HG02943 (cell line): ENCODE results near the gene TCEANC2.

Experiments used
- ATAC-seq: cut with Tn5 transposase; IDR thresholded peaks from one replicate; pipeline ENCODE4 v1.9.1; 2021; ENCODE audit warnings: mild to moderate bottlenecking, low read depth, moderate library complexity; ENCODE audit not compliant: unreplicated experiment

Gene TCEANC2

DNA sequence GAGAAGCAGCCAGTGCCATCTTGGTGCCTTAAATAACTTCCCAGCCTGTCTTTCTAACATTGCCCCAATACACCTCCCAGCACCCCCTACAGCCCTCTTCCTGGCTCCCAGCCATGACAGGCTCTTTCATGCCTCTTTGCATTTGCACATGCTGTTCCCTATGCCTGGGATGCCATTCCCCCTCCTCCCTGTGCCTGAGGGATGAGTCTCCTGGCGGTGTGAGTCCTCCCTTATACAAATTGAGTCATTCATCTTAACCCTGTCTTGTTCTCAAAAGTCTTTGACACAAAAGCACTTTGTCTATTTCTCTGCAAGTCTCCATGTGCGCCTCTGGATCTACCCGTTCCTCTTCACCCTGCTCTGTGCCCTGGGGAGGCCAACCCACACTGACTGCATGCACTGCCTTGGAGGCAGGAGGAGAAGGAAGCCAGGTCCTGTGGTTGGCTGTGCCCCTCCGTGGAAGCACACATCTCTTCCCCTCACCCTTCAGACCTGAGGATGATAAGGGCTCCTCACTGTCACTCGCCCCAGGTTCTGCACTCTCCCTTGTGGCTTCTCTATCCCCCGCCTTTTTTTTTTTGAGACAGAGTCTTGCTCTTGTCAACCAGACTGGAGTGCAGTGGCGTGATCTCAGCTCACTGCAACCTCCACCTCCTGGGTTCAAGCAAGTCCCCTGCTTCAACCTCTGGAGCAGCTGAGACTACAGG is 74.3 kb downstream of the TCEANC2 start:
- no peak for ATAC-seq

DNA sequence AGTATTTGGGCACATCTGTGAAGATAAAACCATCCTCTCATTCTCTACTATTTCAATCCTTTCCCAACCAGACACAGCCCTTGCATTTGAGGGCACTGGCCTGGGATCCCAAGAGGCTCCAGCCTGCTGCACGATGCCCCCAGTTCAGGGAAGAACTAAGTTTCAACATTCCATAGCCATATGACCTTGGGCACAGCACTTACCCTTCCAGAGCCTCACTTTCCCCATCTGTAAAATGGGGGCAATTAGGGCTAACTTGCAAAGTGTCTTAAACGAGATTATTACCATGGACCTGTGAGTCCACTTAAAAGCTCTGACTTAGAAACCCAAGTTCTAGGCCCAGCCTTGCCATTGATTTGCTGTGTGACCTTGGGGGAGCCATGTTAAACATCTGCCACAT is 76.5 kb downstream of the TCEANC2 start:
- ATAC-seq, result no peak

DNA sequence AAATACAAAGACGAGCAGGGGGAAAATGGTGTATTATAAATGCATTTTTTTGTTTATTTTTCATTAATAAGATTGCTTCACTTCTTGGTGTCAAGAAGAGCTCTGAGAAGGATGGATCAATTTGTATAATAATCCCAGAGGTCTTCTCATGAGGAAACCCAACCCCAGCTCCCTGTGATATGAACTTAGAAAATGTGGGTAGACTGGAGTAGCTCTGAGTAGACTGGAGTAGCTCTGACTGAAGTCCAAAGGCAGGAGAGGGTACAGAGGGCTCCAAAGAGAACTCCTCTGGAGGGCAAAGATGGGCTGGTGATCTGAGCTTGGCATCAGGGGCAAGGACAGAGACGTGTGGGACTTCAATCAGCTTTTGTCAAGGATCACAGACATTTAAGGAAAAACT is 78.0 kb downstream of the TCEANC2 start:
- no peak for ATAC-seq

DNA sequence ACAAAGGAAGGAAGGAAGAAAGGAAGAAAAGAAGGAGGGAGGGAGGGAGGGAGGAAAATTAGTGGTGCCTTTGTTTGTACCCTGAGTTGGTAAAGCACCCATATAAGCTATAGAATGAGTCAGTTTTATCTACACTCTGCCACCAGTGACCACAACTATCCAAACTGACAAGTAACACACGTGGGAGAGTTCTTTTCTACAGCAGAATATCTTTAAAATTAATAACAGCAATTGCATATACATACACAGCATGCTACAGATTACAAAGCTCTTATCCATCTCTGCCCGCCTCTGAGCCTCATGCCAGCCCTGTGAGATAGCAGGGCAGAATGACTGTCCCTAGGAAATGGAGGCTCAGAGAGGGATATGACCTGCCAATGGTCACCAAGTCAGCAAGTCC is 79.1 kb downstream of the TCEANC2 start:
- no peak for ATAC-seq

DNA sequence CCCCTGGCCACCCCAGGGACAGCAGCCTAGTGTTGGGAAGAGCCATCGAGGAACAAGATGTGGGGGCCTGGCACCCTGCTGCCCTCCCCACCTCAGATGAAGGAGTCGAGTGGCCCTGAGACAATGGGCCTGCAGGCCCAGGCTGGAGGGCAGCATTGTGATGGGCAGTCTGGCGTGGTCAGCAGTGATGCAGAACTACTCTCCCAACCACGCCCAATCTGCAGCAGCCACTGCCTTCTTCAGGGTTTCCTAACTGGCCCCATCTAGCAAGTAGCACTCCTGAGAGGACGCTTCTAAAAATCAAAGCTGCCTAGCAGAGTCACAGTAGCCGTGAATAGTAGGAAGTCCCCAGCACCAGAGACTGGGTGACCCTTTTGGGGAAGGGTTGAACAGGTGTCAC is 80.9 kb downstream of the TCEANC2 start:
- ATAC-seq, result no peak

DNA sequence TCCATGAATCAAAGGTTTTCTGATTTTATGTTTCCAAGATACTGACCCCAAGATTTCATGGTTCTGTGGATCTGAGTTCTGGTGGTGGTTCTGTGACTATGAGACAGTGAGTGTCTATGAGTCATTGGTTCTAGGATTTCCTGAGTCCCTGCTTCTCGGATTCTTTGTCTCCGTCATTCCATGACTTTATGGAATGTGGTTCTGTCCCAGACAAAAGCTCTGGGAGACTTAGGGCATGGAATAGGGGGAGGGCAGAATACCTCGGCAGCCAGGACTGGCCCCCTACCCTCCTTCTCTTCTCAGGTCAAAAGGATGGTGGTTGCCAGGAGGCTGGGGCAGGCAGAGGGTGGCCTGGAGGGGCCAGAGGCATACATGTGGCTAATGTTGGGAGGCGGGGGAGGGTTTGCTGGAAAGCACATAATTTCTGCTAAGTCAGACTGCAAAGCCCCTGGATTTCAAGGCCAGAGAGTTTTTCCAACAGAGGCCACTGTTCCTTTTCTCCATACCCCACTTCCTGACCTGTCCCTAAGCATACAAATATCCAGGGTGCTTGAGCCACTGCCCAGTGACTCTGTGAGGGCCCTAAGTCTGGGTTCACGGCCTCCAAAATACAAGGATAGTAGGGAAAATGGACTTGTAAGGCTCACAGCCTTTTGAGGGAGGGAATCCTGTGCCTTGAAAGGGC is 82.2 kb downstream of the TCEANC2 start:
- no peak for ATAC-seq

DNA sequence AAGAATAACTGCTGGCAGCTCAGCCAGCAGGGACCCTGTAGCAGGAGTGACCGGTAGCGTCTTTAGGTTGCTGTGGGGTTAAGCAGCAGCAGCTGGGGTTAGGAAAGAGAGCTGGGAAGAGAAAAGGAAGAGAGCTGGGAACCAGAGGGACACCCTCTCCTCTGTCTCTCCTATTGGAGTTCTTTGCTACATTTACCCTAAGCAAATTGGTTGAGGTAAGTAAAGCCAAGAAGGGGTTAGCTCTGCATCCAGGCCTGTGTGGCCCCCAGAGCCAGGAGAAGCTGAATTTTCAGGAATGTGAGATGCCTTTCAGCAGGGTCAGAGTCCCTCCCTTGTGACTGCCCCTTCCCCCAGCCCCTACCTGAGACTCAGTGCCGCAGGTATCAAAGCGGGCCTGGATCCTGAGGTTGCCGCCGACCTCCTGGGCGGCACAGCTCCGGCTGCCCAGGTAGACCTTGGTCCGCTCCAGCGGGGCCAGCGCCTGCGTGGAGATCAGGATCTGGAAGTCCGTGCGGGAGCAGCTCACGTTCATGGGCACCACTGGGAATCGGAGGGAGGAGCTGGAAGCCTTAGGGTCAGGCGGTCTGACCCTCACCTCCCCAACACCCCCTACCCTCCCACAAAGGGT is 83.0 kb downstream of the TCEANC2 start:
- no peak for ATAC-seq

DNA sequence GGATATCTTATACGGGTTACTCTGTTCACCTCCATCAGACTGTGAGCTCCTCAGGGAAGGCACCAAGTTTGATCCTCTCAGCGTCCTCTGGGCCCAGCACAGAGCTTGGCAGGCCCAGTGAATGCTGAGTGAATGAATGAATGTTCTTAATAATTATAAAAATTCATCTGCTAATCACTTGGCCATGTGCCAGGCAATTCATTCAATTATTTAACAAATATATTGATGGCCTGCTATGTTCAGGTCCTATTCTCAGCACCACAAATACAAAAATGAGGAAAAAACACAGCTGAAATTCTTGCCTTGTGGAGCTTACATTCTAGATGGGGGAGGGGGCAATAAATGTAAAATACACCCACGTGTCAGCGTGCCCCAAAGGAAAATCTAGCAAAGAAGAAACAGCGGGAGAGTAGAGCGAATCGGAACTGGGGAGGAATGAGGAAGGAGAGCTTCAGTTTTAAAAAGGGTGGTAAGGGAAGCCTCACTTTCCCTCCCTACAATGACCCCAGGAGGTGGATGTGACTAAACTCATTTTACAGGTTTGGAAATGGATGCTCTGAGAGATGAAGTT is 83.6 kb downstream of the TCEANC2 start:
- ATAC-seq, result no peak

DNA sequence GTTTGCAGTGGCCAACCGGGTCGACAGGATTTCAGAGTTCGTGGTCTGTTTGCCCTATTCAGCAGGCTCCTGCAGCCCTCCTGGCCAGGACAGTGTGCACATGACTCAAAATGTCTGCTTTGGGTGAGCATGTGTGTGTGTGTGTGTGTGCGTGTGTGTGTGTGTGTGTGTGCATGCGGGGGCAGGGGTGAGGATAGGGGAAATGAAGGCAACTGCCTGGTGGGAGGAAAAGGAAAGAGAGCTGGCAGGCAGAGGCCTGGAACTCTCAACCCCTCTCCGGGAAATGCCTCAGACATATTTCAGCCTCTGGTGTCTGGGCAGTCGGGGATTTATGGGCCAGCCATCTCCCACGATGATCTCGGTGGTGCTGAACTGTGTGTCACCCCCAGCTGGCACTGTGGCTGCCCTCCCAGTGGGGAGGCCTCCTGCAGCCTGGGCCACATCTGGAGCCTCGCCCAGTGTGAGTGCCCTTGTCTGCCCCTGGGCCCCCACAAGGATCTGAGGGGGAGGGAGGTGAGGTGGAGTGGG is 84.2 kb downstream of the TCEANC2 start:
- no peak for ATAC-seq

DNA sequence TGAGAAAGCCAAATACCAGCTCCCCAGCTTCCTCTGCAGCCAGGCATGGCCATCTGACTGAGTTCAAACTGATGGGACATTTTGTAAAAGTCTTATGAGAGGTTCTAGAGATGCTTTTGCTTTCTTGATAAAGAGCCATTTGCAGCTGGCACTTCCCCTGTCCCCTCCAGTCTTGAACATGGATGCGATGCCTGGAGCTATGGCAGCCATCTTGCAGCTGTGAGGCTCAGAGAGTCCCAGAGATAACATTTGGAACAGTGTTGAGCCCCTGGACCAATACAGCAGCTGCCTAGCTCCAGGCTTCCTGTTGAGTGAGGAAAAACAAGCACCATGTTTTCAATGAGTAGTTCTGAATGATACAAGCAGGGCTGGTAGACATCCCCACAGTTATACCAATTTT is 85.6 kb downstream of the TCEANC2 start:
- no peak for ATAC-seq

DNA sequence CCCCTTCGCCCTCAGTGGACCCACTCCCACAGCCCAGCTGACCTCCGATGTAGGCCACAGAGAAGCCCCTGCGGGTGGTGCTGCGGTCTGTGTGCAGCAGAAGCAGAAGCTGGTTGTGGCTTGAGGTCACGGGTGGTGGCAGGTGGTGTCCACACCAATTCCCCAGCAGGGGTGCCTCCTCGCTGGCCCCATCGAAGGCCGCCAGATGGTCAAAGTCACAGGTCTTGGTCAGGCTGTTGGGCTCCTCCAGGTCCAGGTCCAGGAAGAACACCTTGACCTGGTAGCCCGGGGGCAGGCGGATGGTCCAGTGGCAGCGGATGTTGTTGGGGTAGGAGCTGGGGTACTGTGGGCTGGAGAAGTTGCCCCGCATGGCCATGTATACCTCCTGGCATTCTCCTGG is 86.3 kb downstream of the TCEANC2 start:
- ATAC-seq, result no peak

DNA sequence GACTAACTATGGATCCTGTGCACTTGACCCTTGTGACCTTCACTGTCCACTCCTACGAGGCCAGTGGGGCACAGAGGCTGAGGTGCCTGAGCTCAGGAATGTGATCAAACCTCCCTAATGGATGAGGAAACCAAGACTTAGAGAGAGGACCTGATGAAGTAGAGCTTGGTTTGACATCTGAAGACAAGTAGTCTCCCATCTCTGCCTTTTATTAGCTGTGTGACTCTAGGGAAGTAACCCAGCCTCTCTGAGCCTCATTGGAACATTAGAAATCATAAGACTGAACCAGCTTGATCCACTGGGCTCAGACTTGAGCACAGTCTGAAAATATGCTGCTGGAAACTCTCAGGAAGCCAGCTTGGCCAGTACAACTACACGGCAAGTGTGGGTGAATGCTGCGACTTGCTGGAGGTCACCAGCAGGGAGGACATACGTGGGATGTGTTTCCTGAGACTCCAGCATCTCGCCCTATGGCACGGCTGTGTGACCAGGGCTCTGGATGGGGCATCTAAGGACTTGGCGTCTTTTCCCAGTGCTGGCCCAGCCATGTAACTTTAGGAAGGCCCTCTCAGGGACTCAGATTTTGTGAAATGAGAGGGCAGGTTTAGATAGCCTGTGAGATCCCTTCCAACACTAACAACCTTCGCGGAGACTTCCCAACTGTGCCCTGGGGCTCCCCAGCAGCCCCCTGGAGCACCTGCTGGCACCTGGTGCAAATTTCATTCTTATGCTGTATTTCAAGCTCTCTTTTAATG is 88.9 kb downstream of the TCEANC2 start:
- ATAC-seq, result no peak

DNA sequence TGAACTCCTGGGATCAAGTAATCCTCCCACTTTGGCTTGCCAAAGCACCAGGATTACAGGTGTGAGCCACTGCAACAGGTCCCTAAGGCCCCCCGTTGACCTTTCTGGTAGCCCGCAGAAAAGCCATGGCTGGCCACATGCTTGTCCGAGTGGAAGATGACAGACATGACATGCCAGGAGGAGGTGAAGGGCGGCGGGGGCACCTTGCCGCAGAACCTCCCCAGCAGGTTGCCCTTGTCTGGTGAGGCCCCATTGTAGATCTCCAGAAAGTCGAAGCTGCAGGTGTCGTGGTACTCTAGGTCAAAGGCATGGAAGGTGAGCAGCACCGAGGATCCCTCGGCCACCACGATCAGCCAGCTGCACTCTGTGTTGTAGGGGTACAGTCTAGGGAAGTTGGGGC is 91.0 kb downstream of the TCEANC2 start:
- no peak for ATAC-seq

DNA sequence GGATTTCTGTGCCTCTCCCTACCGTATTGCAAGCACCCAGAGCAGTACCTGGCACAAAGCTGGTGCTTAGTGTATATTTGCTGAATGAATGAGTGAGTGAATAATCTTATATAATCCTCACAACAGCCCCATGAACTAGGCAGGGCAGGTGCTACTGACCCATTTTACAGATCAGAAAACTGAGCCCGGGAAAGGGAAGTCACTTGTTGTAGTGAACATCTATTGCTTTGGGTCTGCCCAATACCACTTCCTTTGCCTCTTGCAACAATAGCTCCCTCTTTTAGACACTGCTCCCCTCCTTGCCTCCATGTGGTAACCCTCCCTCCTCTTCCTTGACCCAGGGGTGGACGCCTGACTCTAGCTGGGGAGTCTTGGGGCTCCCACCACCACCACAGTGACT is 96.3 kb downstream of the TCEANC2 start:
- ATAC-seq, result no peak

DNA sequence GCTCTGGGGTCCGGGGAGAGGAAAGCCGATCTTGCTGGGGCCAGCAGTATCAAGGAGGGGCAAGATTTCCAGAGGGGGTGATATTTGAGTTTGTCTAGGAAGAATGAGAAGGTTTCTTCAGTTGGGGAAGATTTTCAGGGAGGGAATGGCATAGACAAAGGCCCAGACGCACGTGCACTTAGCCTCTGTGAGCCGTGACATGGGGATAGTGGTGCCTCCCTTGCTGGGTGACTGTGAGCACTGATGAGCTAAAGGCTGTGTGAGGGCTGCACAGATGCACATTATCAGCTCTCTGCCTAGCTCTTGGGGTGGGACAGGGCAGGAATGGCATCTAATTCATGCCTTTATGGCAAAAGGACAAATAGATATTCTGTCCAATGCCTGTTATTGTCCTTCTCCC is 97.6 kb downstream of the TCEANC2 start:
- ATAC-seq, result no peak

DNA sequence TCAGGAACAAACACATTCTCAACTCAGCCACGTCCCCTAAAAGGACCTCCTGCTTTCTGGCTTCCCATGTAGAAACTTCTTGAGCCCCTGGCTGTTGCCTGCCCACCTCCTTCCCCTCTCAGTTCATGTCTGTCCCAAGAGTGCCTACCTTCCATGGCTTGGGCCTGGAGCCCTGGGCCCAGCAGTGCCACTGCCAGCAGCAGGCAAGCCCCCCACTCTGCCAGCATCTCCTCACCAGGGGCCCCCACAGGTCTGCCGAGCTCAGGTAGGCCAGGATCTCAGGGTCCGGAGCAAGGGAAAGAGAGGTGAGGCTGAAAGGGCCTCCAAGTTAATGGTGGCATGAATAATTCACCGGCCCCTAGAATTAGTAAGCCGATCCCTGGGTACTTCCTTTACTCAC is 99.3 kb downstream of the TCEANC2 start, which contains the start of gene CDCP2:
TSS of gene CDCP2 (minus strand) at position 305 of the 400 bp plus-strand sequence. CDS start at position 227, 78 bp downstream.
- no peak for ATAC-seq

DNA sequence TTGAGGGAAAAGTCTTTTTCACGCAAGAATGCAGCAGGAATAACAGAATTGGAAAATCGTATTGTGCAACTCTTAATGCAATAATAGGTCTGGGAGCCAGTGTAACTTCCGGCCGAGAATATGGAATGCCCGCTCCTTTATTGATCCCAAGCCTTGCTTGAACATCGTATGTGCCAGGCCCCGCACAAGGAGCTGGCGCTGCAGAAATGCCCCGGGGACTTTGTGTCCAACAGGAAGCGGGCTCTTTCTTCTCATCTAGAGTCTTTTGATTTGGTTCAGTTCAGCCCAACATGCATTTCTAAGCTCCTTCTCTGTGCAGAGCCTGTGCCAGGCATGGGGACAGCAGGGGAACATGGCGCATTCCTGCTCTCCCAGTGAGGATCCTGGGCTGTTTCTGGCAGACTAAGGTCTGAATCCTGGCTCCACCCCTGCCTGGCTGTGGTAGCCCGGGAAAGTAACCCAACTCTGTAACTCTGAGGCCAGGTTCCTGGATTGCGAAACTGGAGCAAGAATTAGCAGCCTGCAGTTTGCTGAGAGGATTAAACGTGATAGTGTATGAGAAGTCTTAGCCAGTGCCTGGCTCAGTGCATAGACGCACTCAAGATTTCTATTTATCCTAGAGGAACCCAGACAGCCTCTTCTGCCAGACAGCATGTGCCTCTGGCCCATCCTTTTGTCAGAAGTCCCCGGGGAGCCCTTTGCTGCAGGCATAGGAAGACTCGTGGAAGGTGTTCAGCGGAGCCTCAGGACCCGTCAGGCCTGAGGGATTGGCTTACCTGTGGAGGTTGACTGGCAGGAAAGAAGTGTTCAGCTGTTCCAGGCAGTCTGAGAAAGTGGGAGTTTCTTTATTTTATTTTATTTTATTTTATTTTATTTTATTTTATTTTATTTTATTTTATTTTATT is 100.4 kb downstream of the TCEANC2 start:
- ATAC-seq, result no peak
